HG02981 (cell line): ENCODE measurements around the gene PHF13.
"Not testable (repeated sequence)": the region's sequence is repeated elsewhere in the genome, so short reads cannot be mapped to it uniquely, and the experiment has no call there.

Source experiments
- ATAC-seq: cut with Tn5 transposase; IDR thresholded peaks from one replicate; pipeline ENCODE4 v1.9.1; 2021; ENCODE audit warnings: mild to moderate bottlenecking, moderate library complexity; ENCODE audit not compliant: unreplicated experiment

The PHF13 gene

DNA sequence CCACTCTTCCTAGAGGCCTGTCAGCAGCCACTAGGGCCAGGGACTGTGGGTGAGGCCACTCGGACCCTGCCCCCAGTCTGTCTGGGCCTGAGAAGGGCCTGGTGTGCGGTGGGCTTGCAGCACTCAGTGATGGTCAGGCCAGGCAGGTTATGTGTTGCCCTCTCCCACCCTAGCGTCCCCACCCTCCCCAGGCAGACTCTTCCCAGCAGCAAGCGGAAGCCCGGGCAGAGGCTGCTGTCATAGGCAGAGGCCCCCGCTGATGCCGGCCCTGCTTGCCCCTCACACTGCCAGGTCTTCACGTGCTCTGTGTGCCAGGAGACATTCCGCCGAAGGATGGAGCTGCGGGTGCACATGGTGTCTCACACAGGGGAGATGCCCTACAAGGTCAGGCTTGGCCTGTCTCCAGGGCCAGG lies 27.1 kb upstream of the PHF13 start:
- no peak for ATAC-seq

GRCh38 chr1:6587261-6588005 lies 26.1 kb upstream of the PHF13 start:
- no peak for ATAC-seq

- no peak for ATAC-seq
Observed at GRCh38 chr1:6588128-6588892, 25.2 kb upstream of the PHF13 start.

- ATAC-seq = no peak
Observed at GRCh38 chr1:6588893-6589520, 24.5 kb upstream of the PHF13 start.

DNA sequence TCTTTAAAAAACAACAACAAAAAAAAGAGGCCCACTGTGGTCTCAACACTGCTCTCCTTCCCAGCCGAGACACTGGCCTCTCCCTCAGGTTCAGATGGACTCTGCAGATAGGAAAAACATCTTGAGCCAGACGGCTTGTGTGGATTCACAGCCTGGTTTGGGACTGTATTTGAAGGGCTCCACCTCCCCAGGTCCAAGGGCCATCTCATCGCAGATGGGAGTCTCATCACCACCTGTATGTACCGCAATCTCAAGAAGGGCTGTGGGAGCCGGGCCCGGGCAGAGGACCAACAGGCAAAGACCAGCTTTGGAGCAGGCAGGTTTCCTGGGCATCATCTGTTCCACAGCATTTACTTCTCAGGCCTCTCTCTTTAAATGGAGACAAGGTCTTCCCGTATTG lies 23.5 kb upstream of the PHF13 start:
- no peak for ATAC-seq

DNA sequence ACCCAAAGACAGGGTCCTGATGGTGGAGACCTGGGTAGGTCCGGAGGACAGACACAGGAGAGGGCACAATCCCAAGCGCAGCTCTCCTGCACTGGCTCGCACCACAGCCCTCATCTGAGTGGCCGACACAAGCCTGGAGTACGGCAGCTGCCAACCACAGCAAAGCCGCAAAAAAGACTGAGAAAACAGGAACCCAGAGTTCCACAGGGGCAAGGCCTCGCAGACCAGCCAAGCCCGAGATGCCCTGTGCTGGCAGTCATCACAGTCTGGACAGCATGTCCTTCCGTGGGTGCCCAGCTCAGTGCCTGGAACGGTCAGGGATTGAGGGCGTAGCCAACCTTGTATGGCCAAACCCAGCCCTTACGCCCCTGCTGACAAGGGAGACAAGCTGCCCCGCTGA lies 22.3 kb upstream of the PHF13 start:
- no peak for ATAC-seq

- ATAC-seq = no peak
Observed at GRCh38 chr1:6591644-6592043, 21.9 kb upstream of the PHF13 start.

- ATAC-seq = no peak
Observed at GRCh38 chr1:6592441-6592840, 21.1 kb upstream of the PHF13 start.

GRCh38 chr1:6592865-6593593 lies 20.5 kb upstream of the PHF13 start:
- ATAC-seq = no peak

GRCh38 chr1:6593810-6594209 lies 19.7 kb upstream of the PHF13 start:
- ATAC-seq = no peak

DNA sequence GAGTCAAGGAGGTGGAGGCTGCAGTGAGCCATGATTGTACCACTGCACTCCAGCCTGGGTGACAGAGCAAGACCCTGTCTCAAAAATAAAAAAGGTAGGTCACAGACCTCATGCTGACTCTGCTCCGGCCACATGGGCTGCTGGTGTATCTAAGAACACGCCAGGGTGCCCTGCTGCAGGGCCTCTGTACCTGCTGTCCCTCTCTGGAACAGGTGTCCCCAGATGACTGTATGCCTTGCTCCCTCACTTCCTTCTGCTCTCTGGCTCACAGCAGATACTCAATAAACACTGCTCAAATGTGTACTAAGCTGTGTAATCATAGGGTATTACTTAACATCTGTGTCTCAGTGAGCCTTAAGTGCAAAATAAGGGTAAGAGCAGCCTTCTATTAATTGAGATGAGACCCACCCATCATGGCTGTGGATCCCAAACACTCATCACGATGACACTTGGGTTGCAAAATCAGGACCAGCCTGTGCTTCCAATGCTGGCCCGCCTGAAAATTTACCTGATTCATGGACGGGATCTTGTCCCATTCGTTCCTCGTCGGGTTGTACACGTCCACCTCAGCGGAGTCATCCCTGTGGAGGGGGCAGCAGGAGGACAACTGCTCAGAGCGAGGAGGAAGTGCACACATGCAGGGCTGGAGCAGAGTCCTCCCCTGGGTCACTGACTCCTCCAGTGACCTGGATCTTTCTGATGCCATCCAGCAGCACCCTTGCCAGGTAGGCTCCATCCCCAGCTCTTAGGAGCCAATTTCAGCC lies 18.4 kb upstream of the PHF13 start:
- ATAC-seq = no peak

- ATAC-seq = no peak
Observed at GRCh38 chr1:6596351-6596750, 17.2 kb upstream of the PHF13 start.

DNA sequence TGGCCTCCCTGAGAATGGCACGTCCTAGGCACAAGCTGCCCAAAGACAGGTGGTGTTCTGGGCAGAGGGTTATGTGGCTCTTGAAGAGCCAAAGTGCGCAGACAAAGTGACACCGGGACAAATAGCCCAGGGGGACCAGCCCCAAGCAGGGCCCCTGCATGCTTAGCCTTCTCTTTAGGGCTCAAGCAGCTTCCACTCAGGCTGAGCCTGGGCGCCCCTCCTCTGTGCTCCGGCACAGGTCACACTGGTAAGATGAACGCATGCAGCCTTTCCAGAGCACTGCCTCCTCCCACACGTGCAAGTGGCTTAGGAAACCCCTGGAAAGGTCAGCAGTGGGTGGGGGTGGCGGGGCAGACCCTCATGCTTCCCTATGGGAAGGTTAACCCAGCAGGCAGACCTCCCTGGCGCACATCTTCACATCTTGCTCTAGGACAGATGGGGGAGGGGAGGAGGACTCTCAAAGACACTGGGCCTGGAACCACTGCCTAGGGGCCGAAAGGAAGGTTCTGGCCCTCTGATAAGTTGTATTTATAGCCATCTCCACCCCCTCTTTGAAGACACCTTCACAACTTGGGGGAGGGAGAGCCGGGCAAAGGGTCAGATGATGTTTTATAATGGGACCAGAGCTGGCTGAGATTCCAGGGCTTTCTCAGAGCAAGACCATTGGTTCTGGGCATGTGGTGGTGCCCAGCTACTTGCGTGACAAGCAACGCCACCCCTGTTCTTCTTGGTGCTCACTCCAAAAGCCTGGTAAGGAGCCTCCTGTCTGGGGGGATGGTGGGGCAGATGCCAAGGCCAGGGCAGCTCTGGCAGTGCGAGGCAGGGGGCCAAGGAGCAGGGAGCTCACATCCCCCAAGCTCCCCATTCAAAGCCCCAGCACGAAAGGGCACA lies 16.4 kb upstream of the PHF13 start:
- ATAC-seq = no peak

DNA sequence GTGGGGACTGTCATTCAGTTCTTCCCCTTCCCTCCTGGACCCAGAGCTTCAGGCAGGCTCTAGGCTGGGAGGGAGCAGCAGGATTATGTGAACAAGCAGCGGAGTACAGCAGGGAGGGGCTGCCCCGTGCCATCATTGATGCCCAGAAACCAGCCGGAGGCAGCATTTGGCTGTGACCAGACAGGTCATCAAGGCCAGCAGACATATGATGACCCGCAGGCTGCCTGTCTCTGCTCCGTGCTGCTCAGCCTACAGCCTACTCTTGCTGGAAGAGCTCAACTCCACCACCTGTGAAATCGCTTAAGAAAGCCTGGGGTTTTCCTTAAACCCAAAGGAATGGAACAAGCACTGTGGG lies 15.8 kb upstream of the PHF13 start:
- ATAC-seq = no peak

DNA sequence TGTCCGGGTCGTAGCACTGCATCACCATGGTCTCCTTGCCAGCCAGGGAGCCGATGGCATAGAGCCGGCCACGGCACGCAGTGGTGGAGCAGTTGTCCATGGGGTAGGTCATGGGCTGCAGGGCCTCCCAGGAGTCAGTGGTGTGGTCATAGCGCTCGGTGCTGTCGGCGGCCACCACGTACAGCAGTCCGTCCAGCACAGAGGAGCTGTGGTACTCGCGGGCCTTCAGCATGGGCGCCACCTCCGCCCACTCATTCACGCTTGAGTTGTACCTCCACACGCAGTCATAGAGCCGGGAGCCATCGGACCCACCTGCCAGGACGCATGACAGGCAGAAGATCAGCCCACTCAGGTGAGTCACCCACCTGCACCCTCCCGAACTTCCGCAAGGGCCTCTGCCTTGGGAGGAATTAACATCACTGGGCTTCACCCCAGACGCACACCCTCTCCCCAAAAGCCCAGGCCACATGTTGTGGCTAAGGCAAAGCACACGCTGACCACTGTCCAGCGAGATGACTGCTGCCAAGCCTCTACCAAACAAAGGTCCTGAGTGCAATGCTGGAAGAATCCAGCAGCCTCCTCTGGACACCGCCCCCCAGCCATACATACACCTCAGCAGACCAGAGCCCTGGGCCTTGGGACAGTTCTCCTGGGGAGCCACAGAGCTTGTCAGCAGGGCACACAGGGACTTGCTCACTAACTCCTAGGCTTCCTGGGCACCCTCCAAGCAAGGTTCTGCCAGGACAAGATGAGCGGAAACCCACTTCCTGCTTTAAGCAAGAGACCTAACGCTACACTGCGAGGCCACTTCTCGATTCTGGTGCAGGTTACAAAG lies 14.2 kb upstream of the PHF13 start:
- ATAC-seq = no peak

DNA sequence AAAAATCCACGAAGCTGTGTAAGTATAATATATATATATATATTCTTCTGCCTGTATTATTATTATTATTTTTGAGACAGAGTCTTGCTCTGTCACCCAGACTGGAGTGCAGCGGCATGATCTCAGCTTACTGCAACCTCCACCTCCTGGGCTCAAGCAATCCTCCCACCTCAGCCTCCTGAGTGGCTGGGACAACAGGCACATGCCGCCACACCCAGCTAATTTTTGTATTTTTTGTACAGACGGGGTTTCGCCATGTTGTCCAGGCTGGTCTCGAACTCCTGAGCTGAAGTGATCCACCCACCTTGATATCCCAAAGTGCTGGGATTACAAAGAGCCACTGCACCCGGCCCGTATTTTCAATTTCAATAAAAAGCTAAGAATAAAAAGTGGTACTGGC lies 13.5 kb upstream of the PHF13 start:
- not testable (repeated sequence) for ATAC-seq

GRCh38 chr1:6600410-6601048 lies 13.0 kb upstream of the PHF13 start:
- ATAC-seq = peak; percentile 1
